GM18517 (cell line): ENCODE results near the gene HRH3.
A peak's percentile ranks its signal among the peaks of the same experiment; 100 is the strongest.

Experiments
- ATAC-seq: cut with Tn5 transposase; IDR thresholded peaks from one replicate; pipeline ENCODE4 v1.9.1; 2021; ENCODE audit warnings: mild to moderate bottlenecking, moderate library complexity; ENCODE audit not compliant: unreplicated experiment

Gene HRH3

GRCh38 chr20:62201173-62202082 lies 18.6 kb downstream of the HRH3 start:
- ATAC-seq, result no peak

- ATAC-seq, result no peak
These were observed 19.4 kb downstream of the HRH3 start for GRCh38 chr20:62200491-62201172.

- no peak for ATAC-seq
These were observed 21.1 kb downstream of the HRH3 start for GRCh38 chr20:62198931-62199330.

GRCh38 chr20:62198496-62198895 lies 21.6 kb downstream of the HRH3 start:
- ATAC-seq, result no peak

GRCh38 chr20:62197801-62198200 lies 22.3 kb downstream of the HRH3 start:
- no peak for ATAC-seq

GRCh38 chr20:62197311-62197710 lies 22.8 kb downstream of the HRH3 start:
- no peak for ATAC-seq

GRCh38 chr20:62196286-62196685 lies 23.8 kb downstream of the HRH3 start:
- ATAC-seq, result no peak

- ATAC-seq, result no peak
These were observed 24.3 kb downstream of the HRH3 start for GRCh38 chr20:62195736-62196135.

GRCh38 chr20:62195075-62195405 lies 25.0 kb downstream of the HRH3 start:
- ATAC-seq, result no peak

GRCh38 chr20:62193079-62194025 lies 26.7 kb downstream of the HRH3 start:
- ATAC-seq, result no peak

GRCh38 chr20:62192635-62193034 lies 27.4 kb downstream of the HRH3 start:
- ATAC-seq, result no peak

GRCh38 chr20:62191781-62192559 lies 28.1 kb downstream of the HRH3 start:
- no peak for ATAC-seq

GRCh38 chr20:62190639-62191411 lies 29.3 kb downstream of the HRH3 start:
- ATAC-seq, result no peak

GRCh38 chr20:62186887-62187866 lies 32.9 kb downstream of the HRH3 start:
- ATAC-seq, result no peak

- no peak for ATAC-seq
These were observed 34.0 kb downstream of the HRH3 start for GRCh38 chr20:62186096-62186426.

GRCh38 chr20:62183426-62184142 lies 36.5 kb downstream of the HRH3 start:
- ATAC-seq, result peak; percentile 5

GRCh38 chr20:62182469-62183425 lies 37.3 kb downstream of the HRH3 start, which contains the start of gene MTG2:
Gene MTG2, plus strand, starts transcription at chr20:62183028. Its CDS starts 10,393 bp downstream, at chr20:62193421.
- ATAC-seq, result peak; percentile 83
